Endothelial cell of umbilical vein (primary cell): ENCODE results near the gene TACC3. TPM values are rescaled to one million over a fixed set of nuclear protein-coding genes. Genes with fewer than 3 reads are reported as not detected.
A peak's percentile ranks its signal among the peaks of the same experiment; 100 is the strongest.

ENCODE experiments used
- BruUV-seq: library from RNA; stranded (reverse); fragments of 400-500 nt; replicated peaks from 2 replicates; lab custom pipeline; 2021; lab: Mats Ljungman, UMichigan
- CTCF ChIA-PET: fragments of 300-600, 350-600 bp; sonication (Branson Sonifier 250); formaldehyde crosslinking; loops from one replicate; lab custom pipeline; 2021; ENCODE audit warnings: antibody characterized with exemption, inconsistent platforms; lab: Charles Lee
- POLR2A ChIA-PET: fragments of 300-600, 350-600 bp; sonication (Branson Sonifier 250); formaldehyde crosslinking; loops from one replicate; lab custom pipeline; 2021; ENCODE audit warnings: antibody characterized with exemption, inconsistent platforms; lab: Charles Lee
- DNase-seq: peaks from one replicate; pipeline ENCODE4 v3.0.0-alpha.2; 2011; ENCODE audit warnings: low read depth, low spot score
- FAIRE-seq: peaks from 2 replicates; lab custom pipeline; 2011; peaks lifted over from hg19 to GRCh38; lab: Jason Lieb, UNC
- H2AFZ ChIP-seq: 2 replicates; pipeline ENCODE4 v1.6.0; 2012; ENCODE audit warnings: low read depth, low read length, control low read depth, inconsistent platforms
- H3K27ac ChIP-seq: 2 replicates; pipeline ENCODE4 v1.5.1; 2011; ENCODE audit warnings: low read depth, mild to moderate bottlenecking, control low read depth, low read length, moderate library complexity; ENCODE audit not compliant: insufficient read depth
- H3K27me3 ChIP-seq, 2 experiments: 2 replicates each; pipeline versions ENCODE4 v1.6.0 to v1.6.1; 2011; ENCODE audit warnings: low read length in 2 of 2, mixed read lengths in 1 of 2; ENCODE audit not compliant: control insufficient read depth in 2 of 2, insufficient read depth in 2 of 2
- H3K36me3 ChIP-seq, 2 experiments: 2 replicates in 1 of 2; 3 replicates in 1 of 2; pipeline ENCODE4 v1.5.1; 2011; ENCODE audit warnings: low read length in 2 of 2, mild to moderate bottlenecking in 1 of 2, moderate library complexity in 1 of 2; ENCODE audit not compliant: control insufficient read depth in 2 of 2, insufficient read depth in 2 of 2; ENCODE audit errors: extremely low read depth in 1 of 2
- H3K4me1 ChIP-seq: 3 replicates; pipeline ENCODE4 v1.5.1; 2011; ENCODE audit warnings: mild to moderate bottlenecking, low read length; ENCODE audit not compliant: control insufficient read depth, insufficient read depth; ENCODE audit errors: extremely low read depth
- H3K4me2 ChIP-seq: 2 replicates; pipeline ENCODE4 v1.6.1; 2011; ENCODE audit warnings: low read length, control low read depth, mixed read lengths; ENCODE audit not compliant: insufficient read depth
- H3K4me3 ChIP-seq, 3 experiments: fragments of 200-600 bp in 1 of 3; sonication (generic), shearing (Covaris generic) in 1 of 3; replicated peaks in 1 of 3; 2 replicates each; pipeline ENCODE4 v1.5.1; 2011 to 2016; ENCODE audit warnings: control low read depth in 3 of 3, low read length in 3 of 3, mild to moderate bottlenecking in 2 of 3, inconsistent platforms in 1 of 3, low read depth in 1 of 3, moderate library complexity in 1 of 3; ENCODE audit not compliant: insufficient read depth in 1 of 3
- H3K79me2 ChIP-seq: 2 replicates; pipeline ENCODE4 v1.6.0; 2012; ENCODE audit warnings: low read length, inconsistent platforms; ENCODE audit not compliant: control insufficient read depth, insufficient read depth
- H3K9ac ChIP-seq: replicated peaks from 2 replicates; pipeline ENCODE3; 2011; ENCODE audit warnings: low read length, control low read depth; ENCODE audit not compliant: insufficient read depth; ENCODE audit errors: extremely low read depth
- H3K9me1 ChIP-seq: replicated peaks from 3 replicates; pipeline ENCODE4 v1.6.0; 2011; ENCODE audit warnings: mild to moderate bottlenecking, low read length; ENCODE audit not compliant: control insufficient read depth, insufficient read depth; ENCODE audit errors: extremely low read depth
- H3K9me3 ChIP-seq: replicated peaks from 2 replicates; pipeline ENCODE4 v1.5.1; 2012; ENCODE audit warnings: low read length, inconsistent platforms; ENCODE audit not compliant: control insufficient read depth, insufficient read depth
- H4K20me1 ChIP-seq: replicated peaks from 2 replicates; pipeline ENCODE3; 2011; ENCODE audit warnings: mild to moderate bottlenecking, low read length; ENCODE audit not compliant: control insufficient read depth, insufficient read depth; ENCODE audit errors: extremely low read depth
- EZH2 ChIP-seq: IDR thresholded peaks from 2 replicates; pipeline ENCODE4 v1.6.1; 2012; ENCODE audit warnings: borderline replicate concordance, low read depth, mild to moderate bottlenecking, moderate library complexity, low read length, inconsistent platforms; ENCODE audit not compliant: severe bottlenecking
- FOS ChIP-seq: IDR thresholded peaks from 2 replicates; pipeline ENCODE4 v1.6.1; 2011; ENCODE audit warnings: mild to moderate bottlenecking, low read length, moderate library complexity, borderline replicate concordance; ENCODE audit not compliant: insufficient read depth
- GATA2 ChIP-seq: IDR thresholded peaks from 2 replicates; pipeline ENCODE4 v1.7.0; 2011; ENCODE audit warnings: low read depth, mild to moderate bottlenecking, moderate library complexity, mixed read lengths, low read length; ENCODE audit not compliant: insufficient read length, insufficient read depth
- JUN ChIP-seq: IDR thresholded peaks from 2 replicates; pipeline ENCODE4 v1.6.1; 2011; ENCODE audit warnings: borderline replicate concordance, low read depth; ENCODE audit not compliant: insufficient read length, insufficient read depth
- MYC ChIP-seq: IDR thresholded peaks from one replicate; pipeline ENCODE4 v1.6.1; 2011; ENCODE audit warnings: mild to moderate bottlenecking, low read depth, low read length
- POLR2A ChIP-seq: IDR thresholded peaks from 2 replicates; pipeline ENCODE4 v1.6.1; 2012; ENCODE audit warnings: low read depth, mild to moderate bottlenecking, control low read depth, low read length
- POLR2AphosphoS5 ChIP-seq: IDR thresholded peaks from 2 replicates; pipeline ENCODE4 v1.6.1; 2012; ENCODE audit warnings: low read depth, mild to moderate bottlenecking, control low read depth, low read length, moderate library complexity; ENCODE audit not compliant: insufficient read depth
- dilution Hi-C: fragments of 300-500 bp; cut with MboI; formaldehyde crosslinking; loops from one replicate; pipeline ENCODE4 v1.15.0; 2019; ENCODE audit warnings: low sequenced_read_pairs; ENCODE audit not compliant: extremely low pct_ligation_motif_present
- intact Hi-C: fragments of 100-400 bp; cut with micrococcal nuclease; formaldehyde crosslinking; loops from one replicate; pipeline ENCODE4 v1.10.0; 2022
- polyA plus RNA-seq, 4 experiments: library from polyadenylated mRNA; depleted of rRNA in 3 of 4; stranded (reverse) in 3 of 4; unstranded in 1 of 4; fragments of >200 nt; gene quantifications; 2 replicates each; pipeline versions ENCODE4 v1.2.1 to v1.2.3, GENCODE V29; 2011 to 2012; ENCODE audit warnings: missing spikeins in 1 of 4
- total RNA-seq: library from RNA; stranded (reverse); gene quantifications from 2 replicates; pipeline ENCODE4 v1.2.3, GENCODE V29; 2021
- TF ChIP-seq, protein P1 (sequence below): IDR thresholded peaks from 2 replicates; pipeline ENCODE4 v1.6.1; 2011; ENCODE audit not compliant: insufficient read depth, insufficient read length
- TF ChIP-seq, protein P2 (sequence below), 2 donors: IDR thresholded peaks; 1 replicate in 1 of 2; 2 replicates in 1 of 2; pipeline ENCODE4 v1.5.1; 2011; ENCODE audit warnings: low read length in 2 of 2, mild to moderate bottlenecking in 2 of 2, moderate library complexity in 2 of 2, control low read depth in 1 of 2, inconsistent platforms in 1 of 2, low read depth in 1 of 2; ENCODE audit not compliant: insufficient read depth in 1 of 2; ENCODE audit errors: extremely low read depth in 1 of 2

Gene TACC3
- total and polyA plus RNA-seq, 2 donors (not counting 3 experiments of a cell fraction or from before 2014, with no cell fraction given) = 54.5 to 135 TPM

DNA sequence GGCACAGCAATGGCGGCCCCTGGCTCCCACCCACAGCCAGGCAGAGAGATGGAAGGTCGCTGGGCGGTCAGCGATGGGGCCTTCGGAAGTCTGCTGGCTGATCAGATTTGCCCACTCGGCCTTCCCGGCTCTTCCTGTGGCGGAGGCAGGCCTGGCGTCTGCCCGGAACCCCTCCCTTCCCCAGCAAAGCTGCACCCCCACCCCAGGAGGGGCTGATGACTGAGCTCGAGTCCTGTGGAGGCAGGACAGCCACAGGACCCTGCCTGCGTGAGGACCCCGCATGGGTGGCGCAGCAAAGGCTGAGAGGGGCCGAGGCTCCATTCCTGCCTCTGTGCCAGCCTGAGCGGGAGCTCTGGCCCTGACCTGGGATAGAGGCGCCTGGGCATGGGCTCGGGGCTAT, 34.8 kb downstream of the TACC3 start:
- H3K79me2 ChIP-seq = no peaks in the 10 kb centered on the region
- FAIRE-seq = peak; percentile 4
- CTCF ChIA-PET = interaction anchor here (0.9 to 2.0 kb wide), 4 partner anchors 9 to 54 kb away, joined by 3 to 16 read pairs (median 4); no protein-coding TSS in a partner anchor

DNA sequence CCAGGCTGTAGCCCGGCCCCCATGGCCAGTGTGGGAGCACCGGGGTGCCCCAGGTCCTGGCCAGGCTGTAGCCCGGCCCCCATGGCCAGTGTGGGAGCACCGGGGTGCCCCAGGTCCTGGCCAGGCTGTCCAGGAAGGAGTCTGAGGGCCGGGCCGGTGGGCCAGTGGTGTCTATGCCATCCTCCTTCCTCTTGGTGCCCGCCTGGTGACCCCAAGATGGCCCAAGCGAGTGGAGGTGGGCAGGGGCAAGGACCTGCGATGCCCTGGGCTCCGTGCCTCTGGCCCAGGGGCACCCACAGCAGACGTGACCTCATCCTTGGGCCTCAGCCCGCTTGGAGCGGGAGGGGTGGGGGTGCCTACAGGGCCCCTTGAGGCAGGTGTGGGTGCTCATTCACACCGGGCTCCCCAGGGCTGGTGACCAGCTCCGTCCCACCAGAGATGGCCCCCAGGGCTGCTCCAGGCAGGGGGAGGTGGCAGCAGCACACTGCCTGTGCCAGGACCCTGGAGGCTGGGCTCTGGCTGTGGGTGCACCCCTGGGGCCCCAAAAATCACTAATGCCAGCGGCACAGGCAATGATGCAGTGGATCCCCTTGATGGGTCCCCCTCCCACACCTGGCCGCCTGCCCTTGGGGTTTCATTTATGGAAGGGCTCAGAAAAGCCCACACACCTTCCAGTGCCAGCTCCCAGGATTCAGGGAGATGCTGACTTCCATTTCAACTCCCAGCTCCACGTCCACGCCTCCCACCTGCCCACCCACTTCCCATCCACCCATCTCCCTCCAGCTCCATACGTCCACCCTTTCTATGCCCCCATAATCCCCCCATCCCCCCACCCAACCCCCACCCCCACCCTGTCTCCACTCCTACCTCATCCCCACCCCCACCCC, 35.8 kb downstream of the TACC3 start:
- H3K36me3 ChIP-seq = no peaks in the 10 kb centered on the region
- H3K9ac ChIP-seq = no peak overlapping the region
- ChIA-PET POLR2A (interaction anchor here (0.7 kb wide), 1 partner anchor 13 kb away, joined by 5 read pairs; no protein-coding TSS in a partner anchor), CTCF (interaction anchor here (1.3 to 2.9 kb wide), 4 partner anchors 10 to 35 kb away, joined by 3 to 14 read pairs (median 4); partner anchors contain the start of gene TACC3)
- H3K27ac ChIP-seq = no peak overlapping the region
- H3K4me3 ChIP-seq = no peak overlapping the region
- H3K9me1 ChIP-seq = no peaks in the 10 kb centered on the region
- H3K4me1 ChIP-seq = peaks cover 8% of the 10 kb centered on the region
- dilution Hi-C loops = no loop called here
- H4K20me1 ChIP-seq = no peaks in the 10 kb centered on the region
- intact Hi-C loops = no loop called here
- H3K79me2 ChIP-seq = no peaks in the 10 kb centered on the region
- no peak for FAIRE-seq
- H2AFZ ChIP-seq = no peak overlapping the region
- no peak overlapping the region for H3K4me2 ChIP-seq
- no peaks in the 10 kb centered on the region for H3K9me3 ChIP-seq
- TF ChIP-seq POLR2A = no peak
- no peak for TF ChIP-seq EZH2
- TF ChIP-seq JUN = no peak
- TF ChIP-seq FOS = no peak
- TF ChIP-seq, protein P1, sequence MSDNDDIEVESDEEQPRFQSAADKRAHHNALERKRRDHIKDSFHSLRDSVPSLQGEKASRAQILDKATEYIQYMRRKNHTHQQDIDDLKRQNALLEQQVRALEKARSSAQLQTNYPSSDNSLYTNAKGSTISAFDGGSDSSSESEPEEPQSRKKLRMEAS = no peak
- TF ChIP-seq POLR2AphosphoS5 = no peak
- no peak for TF ChIP-seq MYC
- TF ChIP-seq GATA2 = no peak
- TF ChIP-seq, protein P2, sequence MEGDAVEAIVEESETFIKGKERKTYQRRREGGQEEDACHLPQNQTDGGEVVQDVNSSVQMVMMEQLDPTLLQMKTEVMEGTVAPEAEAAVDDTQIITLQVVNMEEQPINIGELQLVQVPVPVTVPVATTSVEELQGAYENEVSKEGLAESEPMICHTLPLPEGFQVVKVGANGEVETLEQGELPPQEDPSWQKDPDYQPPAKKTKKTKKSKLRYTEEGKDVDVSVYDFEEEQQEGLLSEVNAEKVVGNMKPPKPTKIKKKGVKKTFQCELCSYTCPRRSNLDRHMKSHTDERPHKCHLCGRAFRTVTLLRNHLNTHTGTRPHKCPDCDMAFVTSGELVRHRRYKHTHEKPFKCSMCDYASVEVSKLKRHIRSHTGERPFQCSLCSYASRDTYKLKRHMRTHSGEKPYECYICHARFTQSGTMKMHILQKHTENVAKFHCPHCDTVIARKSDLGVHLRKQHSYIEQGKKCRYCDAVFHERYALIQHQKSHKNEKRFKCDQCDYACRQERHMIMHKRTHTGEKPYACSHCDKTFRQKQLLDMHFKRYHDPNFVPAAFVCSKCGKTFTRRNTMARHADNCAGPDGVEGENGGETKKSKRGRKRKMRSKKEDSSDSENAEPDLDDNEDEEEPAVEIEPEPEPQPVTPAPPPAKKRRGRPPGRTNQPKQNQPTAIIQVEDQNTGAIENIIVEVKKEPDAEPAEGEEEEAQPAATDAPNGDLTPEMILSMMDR (IDR thresholded peaks at IDR 0.05; ENCODE audit: extremely low read depth in 1 of 2, insufficient read depth in 1 of 2, low read depth in 1 of 2, low read length in 2 of 2) = no peak
- no TSS peak for BruUV-seq
- DNase-seq = no peak
- no peaks in the 10 kb centered on the region for H3K27me3 ChIP-seq

More for the DNA sequence above, 34.8 kb downstream of the TACC3 start:
- dilution Hi-C loops (no loop called here), intact Hi-C loops (no loop called here)
- peaks cover 8% of the 10 kb centered on the region for H3K4me1 ChIP-seq
- peak overlapping the region; percentile 43 for H3K9ac ChIP-seq
- TF ChIP-seq MYC (no peak), GATA2 (no peak), FOS (no peak), POLR2A (no peak), POLR2AphosphoS5 (peak; percentile 31)
- peak; percentile 59 for DNase-seq
- no peak overlapping the region for H3K27ac ChIP-seq
- H3K4me2 ChIP-seq = no peak overlapping the region
- H3K9me3 ChIP-seq = no peaks in the 10 kb centered on the region
- no peaks in the 10 kb centered on the region for H3K9me1 ChIP-seq
- POLR2A ChIA-PET = no interaction called here
- no TSS peak for BruUV-seq
- H3K27me3 ChIP-seq = no peaks in the 10 kb centered on the region
- no peaks in the 10 kb centered on the region for H4K20me1 ChIP-seq
- no peaks in the 10 kb centered on the region for H3K36me3 ChIP-seq
- H3K4me3 ChIP-seq = no peak overlapping the region
- H2AFZ ChIP-seq = peak overlapping the region; percentile 82
